Measurements from ENCODE around the gene FRMPD1.

The FRMPD1 gene

GRCh38 chr9:37760416-37761161 lies 109.8 kb downstream of the FRMPD1 start (continued):
- TF ChIP-seq ZSCAN23 (tag by site-specific recombination; IDR thresholded peaks at IDR 0.05), result no peak
- no peak for TF ChIP-seq ZNF514 (tag by site-specific recombination; IDR thresholded peaks at IDR 0.05)
- TF ChIP-seq ZNF274 (IDR thresholded peaks at IDR 0.05; ENCODE audit: low read length), result no peak
- TF ChIP-seq ZNF274 (tag by site-specific recombination; IDR thresholded peaks at IDR 0.05; ENCODE audit: borderline replicate concordance), result no peak
- no peak for TF ChIP-seq ZNF76 (tag by site-specific recombination; IDR thresholded peaks at IDR 0.05; ENCODE audit: borderline replicate concordance, low read depth)
- no peak for TF ChIP-seq ZNF521 (tag by site-specific recombination; IDR thresholded peaks at IDR 0.05)
- no peak for TF ChIP-seq SETDB1 (IDR thresholded peaks at IDR 0.05; ENCODE audit: insufficient read length, low read length)
- no peak for TF ChIP-seq ZBTB49 (tag by site-specific recombination; IDR thresholded peaks at IDR 0.05; ENCODE audit: low read depth)
- TF ChIP-seq ZNF280C (tag by site-specific recombination; IDR thresholded peaks at IDR 0.05), result no peak
- TF ChIP-seq TSHZ1 (tag by site-specific recombination; IDR thresholded peaks at IDR 0.05; ENCODE audit: borderline replicate concordance), result no peak
- no peak for TF ChIP-seq HIC1 (tag by site-specific recombination; IDR thresholded peaks at IDR 0.05)
- TF ChIP-seq REPIN1 (tag by site-specific recombination; IDR thresholded peaks at IDR 0.05; ENCODE audit: low read depth), result no peak
- no peak for TF ChIP-seq ZNF596 (tag by site-specific recombination; IDR thresholded peaks at IDR 0.05)

- POLR2A ChIA-PET, result interaction anchor here (0.6 kb wide), 1 partner anchor 10 kb away, joined by 4 read pairs; no protein-coding TSS in a partner anchor
- no peak for TF ChIP-seq PRDM4 (tag by site-specific recombination; IDR thresholded peaks at IDR 0.05)
- TF ChIP-seq ZNF692 (tag by site-specific recombination; IDR thresholded peaks at IDR 0.05), result no peak
- no peak for TF ChIP-seq ZNF23 (tag by site-specific recombination; IDR thresholded peaks at IDR 0.05; ENCODE audit: borderline replicate concordance)
- no peak for TF ChIP-seq KLF1 (tag by site-specific recombination; IDR thresholded peaks at IDR 0.05)
- TF ChIP-seq ZNF704 (tag by site-specific recombination; IDR thresholded peaks at IDR 0.05), result no peak
Measured at GRCh38 chr9:37761511-37761910, 110.8 kb downstream of the FRMPD1 start.

More at GRCh38 chr9:37761511-37761910, 110.8 kb downstream of the FRMPD1 start:
- Histone ChIP-seq H3K4me1 (ENCODE audit: control insufficient read depth, insufficient read depth, low read length) (no peaks in the 10 kb centered on the region), H3K4me3 (ENCODE audit: low read depth, low read length) (no peak overlapping the region), H3K27ac (ENCODE audit: extremely low read depth, low read depth, low read length) (no peak overlapping the region), H3K36me3 (ENCODE audit: control insufficient read depth in 2 of 2, insufficient read depth in 1 of 2, low read length in 2 of 2) (peaks cover 0 to 13% of the 10 kb centered on the region in 2 experiments; a peak in 2 of 3 replicates), H3K9me3 (ENCODE audit: control insufficient read depth, insufficient read depth, low read depth, low read length) (no peaks in the 10 kb centered on the region)
- CTCF ChIA-PET, result interaction anchor here (0.6 kb wide), 1 partner anchor 422 kb away, joined by 5 read pairs; no protein-coding TSS in a partner anchor

Measured in HEK293 (cell line).